Activated CD4-positive, CD25-positive, alpha-beta regulatory T cell treated with anti-CD3 and anti-CD28 coated beads, Interleukin-2, amount 50 U/mL, for 24 hours (primary cell): Measurements from ENCODE around the gene VPS4B.

Source experiments
- ATAC-seq, 2 donors: fragments of 150-1000 bp; cut with Tn5 transposase; one replicate each; pipeline ENCODE4 v1.10.0; 2021; ENCODE audit warnings: mild to moderate bottlenecking in 1 of 2, moderate library complexity in 1 of 2

VPS4B gene

DNA sequence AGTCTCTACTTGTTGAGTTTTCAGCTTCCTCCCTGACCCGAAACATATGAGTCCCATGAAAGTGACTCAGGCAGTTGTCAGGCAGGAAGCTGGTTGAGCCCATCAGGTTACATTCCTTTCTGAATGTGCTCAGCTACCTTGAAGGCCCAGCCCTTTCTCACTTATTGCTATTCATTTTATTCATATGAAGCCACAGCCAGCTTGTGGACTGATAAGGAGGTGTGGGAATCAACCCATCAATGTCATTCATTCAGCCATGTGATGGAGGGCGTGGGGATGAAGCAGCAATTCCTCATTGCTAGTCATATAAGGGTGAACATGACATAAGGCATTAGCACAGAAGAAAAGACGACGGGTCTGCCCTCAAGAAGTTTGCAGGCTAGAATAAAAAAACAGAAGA is 5.3 kb upstream of the VPS4B start:
- peak in 1 of 2 donors; percentile 36 for ATAC-seq

- peak; percentile 33 to 42 for ATAC-seq
Measured at GRCh38 chr18:63422864-63423304, 608 bp upstream of the VPS4B start.

DNA sequence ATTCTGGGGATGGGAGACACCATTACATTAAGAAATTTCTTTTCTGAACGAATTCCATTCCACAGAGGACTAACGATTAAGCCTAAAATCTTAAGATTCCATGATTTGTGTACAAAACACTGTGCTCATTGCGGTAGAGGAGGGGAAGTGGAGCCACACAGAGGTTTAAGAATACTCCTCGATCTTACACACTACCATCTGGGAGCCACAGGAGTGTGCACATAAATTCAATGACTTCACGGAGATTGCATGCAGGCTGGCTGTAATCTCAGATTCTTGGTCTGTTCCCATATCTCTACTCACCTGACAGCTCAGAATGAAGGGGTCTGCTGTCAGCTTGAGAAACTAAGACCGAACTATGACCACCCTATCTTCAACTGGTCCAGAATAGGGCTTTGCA is 762 bp downstream of the VPS4B start:
- ATAC-seq, result no peak

DNA sequence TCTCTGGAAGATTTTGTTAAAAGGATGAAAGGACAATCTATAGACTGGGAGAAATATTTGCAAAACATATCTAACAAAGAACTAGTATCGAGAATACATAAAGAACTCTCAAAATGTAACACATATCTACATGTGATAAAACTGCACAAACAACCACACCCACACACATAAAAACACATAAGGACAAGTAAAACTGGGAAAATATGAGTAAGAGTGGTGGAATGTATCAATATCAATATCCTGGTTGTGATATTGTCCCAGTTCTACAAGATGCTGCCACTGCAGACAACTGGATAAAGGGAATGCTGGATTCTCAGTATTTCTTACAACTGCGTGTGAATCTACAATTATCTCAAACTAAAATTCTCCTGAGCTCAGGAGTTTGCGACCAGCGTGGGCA is 9.3 kb downstream of the VPS4B start:
- ATAC-seq, result no peak

- ATAC-seq, result peak; percentile 87 to 93
Measured at GRCh38 chr18:63410792-63411191, 11.5 kb downstream of the VPS4B start.

DNA sequence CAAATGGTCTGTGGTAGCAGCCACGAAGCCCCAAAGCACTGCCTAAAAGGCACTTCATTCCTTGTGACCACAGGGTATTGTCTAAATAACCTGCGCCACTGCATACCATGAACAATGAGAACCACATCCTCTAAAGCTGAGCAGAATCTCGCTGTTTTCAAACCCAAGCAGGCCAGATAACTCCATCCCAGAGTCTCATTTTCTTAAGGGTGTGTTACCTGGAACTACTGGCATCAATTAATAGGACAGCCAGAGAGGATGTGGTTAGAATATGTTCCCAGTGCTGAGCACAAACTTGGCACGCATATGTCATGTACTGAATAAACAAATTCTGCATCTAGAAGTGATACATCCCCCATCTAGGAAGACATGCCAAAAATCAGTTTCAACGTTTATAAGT is 13.0 kb downstream of the VPS4B start:
- no peak for ATAC-seq

DNA sequence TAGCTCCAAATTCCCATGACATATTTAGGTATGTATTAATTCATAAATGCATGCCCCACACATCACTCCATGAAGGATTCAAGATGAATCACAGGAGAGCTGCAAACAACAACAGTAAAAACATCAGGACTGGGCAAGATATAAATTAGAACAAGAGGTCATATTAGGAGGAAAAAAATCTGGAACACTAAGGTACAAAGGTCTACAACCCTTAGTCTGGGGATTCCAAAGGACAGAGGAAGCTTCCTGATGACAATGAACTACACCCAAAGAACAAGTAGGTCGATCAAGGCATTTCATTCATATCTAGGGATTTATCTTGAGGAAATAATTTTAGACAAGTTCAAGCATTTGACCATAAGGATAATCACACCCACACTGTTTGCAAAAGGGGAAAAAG is 14.5 kb downstream of the VPS4B start:
- ATAC-seq, result no peak

GRCh38 chr18:63405986-63406385 is 16.3 kb downstream of the VPS4B start:
- no peak for ATAC-seq

DNA sequence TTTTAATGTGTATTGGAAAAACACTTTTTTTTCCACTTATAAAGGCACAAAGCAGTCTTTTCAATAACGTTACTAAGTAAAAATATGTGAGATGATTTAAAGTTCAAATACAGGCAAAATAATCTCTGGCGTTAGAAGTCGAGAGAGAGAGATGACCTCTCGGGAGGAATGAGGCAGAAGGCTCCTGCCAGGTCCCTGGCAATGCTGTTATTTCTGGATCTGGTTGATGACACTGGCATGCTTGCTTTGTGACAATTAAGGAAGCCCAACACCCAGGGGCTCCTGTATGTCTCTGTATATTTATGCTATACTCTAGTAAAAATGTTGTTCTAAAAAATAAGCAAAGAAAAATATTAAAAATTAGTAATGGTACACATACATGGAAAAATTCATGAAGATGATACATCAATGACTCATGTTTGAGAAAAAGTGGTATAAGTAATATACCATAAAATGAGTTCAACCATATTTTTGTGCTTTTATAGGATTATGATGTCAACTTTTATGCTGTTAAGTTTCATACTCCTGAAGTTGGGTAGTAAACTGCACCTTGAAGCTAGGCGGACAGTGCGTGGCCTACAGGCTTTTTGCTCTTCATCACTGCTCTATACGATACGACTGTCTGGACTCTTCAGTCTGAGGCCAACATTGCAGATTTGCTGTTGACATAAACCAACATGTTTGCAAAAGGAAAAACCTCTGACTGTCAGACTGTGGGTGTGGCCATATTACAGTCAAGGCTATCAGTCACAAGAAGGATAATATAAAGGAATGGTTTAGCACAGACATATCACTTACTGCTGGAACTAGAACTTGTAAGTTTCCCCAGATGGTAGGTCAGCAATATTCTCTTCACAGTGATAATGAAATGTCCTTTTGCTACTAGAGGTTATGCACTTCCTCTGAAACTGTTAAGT is 19.8 kb downstream of the VPS4B start:
- no peak for ATAC-seq

DNA sequence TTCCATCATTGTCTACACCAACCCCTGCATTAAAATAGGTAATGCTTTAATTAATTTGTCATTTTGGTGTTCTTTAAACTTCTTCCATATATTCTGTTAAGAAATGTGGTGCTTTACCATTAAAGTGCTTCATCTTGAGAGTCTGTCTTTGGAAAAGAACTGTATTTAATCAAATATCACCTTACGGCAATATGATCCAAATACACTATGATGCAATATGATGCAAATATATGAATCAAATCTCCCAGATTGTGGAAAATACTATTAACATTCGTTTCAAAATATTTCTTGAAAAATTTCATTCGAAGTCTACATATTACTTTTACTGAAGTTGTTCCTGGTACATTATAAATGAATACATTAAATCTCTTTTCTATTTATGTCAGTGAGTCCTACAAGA is 23.0 kb downstream of the VPS4B start:
- ATAC-seq, result no peak

DNA sequence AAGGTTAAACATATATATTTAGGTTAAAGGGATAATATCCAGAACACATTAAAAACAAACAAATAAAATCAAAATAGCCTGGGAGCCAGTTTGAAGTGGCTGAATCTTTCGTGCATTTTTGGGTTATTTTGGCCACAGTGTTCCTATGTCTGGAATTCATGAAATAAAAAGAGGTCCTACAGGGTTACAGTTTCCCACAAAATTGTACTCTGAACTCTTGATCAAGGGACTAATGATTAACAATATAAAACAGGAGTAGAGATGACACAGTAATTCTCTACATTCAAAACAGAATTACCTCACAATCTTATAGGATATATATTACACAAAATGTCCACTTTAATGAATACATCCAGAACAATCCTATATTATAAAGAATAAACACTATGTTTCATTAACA is 24.9 kb downstream of the VPS4B start:
- no peak for ATAC-seq

- peak in 1 of 2 donors; percentile 60 for ATAC-seq
Measured at GRCh38 chr18:63395503-63395902, 26.8 kb downstream of the VPS4B start.

DNA sequence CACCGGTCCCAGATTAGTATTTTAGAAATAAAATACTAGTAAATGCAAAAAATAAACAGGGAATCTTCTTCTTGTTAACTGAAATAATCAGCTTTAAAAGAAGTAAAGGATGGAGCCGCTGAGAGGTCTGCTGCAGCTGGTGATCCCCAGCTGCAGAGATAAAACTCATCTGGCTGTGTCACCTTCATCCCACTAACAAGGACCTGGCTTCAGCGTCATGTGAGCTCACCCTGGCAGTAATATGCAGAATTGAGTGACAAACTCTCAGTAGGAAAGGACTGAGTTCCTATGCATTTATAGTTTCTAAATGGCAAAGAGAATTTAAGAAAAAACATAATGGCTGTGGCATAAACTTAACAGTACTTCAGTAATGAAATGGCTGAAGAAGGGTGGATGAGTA is 27.3 kb downstream of the VPS4B start:
- no peak for ATAC-seq

- ATAC-seq, result no peak
Measured at GRCh38 chr18:63387861-63388260, 34.4 kb downstream of the VPS4B start.

GRCh38 chr18:63382843-63383242 is 39.4 kb downstream of the VPS4B start:
- ATAC-seq, result no peak

DNA sequence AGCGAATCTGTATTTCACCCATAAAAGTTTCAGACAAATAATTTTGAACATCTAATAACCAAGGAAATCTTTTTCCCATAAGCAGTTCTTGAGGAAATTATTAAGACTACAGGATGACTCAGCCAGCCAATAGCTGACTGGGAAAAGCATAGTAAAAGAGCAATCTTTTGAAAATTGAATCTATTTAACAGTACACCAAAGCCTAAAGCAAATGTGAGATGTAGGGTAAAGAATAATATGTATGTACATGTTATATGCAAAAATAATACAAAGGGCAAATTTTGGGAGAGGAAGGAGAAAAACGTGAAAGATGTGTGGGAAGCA is 42.7 kb downstream of the VPS4B start:
- no peak for ATAC-seq

DNA sequence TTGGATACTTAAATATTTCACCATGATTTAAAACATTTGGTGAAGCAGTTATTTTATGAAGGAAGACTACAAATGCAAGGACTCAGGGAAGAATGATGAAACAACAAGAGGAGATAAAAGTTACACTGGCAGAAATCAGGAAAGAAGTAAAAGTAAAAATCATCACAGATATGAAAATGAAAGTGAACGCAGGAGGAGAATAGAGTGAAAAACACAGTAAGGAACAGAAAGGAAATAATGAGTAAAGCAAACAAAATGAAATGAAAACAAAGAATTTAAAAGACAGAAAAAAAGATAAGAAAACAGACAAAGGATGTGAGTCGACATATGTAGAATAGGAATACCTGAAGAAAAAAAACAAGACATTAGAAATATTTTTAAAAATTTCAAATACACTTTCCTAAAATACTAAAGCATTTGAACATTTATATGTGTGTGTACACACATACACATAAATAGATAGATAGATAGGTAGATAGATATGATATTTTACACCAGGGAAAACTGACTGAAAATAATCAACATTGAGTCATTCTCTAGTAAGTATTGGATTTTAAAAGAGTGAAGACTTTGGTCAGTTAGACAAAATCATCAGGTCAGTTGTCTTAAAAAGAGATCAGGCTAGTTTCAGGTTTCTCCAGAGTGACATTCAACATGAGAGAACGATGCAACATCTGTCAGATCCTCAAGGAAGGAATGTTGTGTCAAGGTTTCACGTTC is 43.2 kb downstream of the VPS4B start:
- peak in 1 of 2 donors; percentile 53 for ATAC-seq

GRCh38 chr18:63377275-63377980 is 44.8 kb downstream of the VPS4B start:
- ATAC-seq, result no peak

- no peak for ATAC-seq
Measured at GRCh38 chr18:63376538-63376937, 45.7 kb downstream of the VPS4B start.

DNA sequence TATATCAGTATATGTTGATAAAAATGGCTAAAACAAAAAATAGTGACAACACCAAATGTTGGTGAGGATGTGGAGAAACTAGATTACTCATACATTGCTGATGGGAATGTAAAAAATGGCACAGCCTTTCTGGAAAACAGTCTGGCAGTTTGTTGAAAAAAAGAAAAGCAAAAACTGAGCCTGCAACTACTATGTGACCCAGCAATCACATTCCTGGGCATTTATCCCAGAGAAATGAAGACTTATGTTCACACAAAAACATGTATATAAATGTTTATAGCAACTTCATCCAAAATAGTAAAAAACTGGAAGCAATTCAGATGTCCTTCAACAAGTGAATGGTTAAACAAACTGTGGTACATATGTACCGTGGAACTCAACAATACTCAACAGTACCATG is 47.7 kb downstream of the VPS4B start:
- ATAC-seq, result no peak

GRCh38 chr18:63373161-63373560 is 49.1 kb downstream of the VPS4B start:
- no peak for ATAC-seq

GRCh38 chr18:63368611-63369010 is 53.7 kb downstream of the VPS4B start:
- ATAC-seq, result no peak
